HG03039 (cell line): Measurements from ENCODE around the gene KRTAP10-1.
"Not testable (repeated sequence)": the region's sequence is repeated elsewhere in the genome, so short reads cannot be mapped to it uniquely, and the experiment has no call there.

Source experiments
- ATAC-seq: cut with Tn5 transposase; IDR thresholded peaks from one replicate; pipeline ENCODE4 v1.9.1; 2021; ENCODE audit warnings: mild to moderate bottlenecking, moderate library complexity; ENCODE audit not compliant: unreplicated experiment

The KRTAP10-1 gene

DNA sequence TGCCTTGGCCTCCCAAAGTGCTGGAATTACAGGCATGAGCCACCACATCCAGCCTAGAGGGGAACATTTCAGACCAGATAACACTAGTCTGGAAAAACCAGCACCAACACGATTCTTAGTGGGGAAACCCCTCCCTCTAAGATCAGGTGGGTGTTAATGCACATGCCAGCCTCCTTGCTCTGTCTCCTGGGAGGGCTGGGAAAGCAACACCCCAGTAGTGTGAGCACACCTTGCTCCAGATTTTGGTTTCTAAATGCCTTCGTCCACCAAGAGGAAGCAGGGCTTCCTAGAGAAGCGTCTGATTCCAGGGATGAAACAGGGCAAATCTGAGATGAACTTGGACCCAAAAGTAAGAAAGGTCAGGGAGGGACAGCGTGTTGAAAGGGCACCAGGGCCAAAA is 31.3 kb upstream of the KRTAP10-1 start:
- no peak for ATAC-seq

- ATAC-seq: no peak
Measured at GRCh38 chr21:44569861-44570517, 30.0 kb upstream of the KRTAP10-1 start.

DNA sequence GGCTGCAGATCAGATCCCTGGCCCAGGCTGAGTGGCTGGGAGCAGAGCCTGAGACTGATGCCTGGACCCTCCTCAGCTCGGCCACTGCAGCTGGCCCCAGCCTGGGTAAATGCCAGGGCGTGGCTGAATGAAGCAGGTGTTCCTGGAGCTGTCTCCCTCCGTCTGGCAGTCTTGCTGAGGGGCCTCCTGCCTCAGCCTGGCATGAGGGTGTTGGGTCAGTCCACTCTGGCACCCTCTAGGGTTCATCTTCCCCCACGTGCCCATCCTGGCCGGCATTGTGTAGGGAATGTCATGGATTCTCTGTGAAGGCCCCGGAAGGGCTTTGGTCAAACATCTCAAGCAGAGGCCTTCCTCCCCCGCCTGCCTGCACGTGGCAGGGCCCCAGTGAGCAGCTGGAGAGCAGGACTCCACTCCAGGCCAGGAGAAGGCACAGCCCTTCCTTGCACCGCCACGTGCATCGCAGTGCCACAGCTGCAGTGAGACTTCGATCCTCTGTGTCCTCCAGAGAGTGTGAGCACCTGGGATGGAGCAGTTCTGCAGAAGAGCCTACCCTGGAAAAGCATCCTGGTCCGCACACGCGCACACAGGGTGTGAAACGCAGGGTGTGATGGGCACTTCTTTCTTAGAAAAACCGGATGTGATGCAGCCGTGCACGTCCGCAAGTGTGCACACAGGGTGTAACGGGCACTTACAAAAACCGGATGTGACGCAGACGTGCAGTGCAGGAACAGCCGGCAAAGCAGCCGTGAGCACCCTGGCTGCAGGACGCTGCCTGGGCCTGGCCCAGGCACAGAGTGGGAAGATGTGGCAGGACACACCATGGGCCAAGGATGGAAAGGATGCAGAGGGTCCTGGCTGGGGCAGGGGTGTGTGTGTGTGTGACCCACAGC is 28.9 kb upstream of the KRTAP10-1 start:
- ATAC-seq: no peak

- ATAC-seq: no peak
Measured at GRCh38 chr21:44568261-44568660, 28.3 kb upstream of the KRTAP10-1 start.

- ATAC-seq: no peak
Measured at GRCh38 chr21:44567481-44568171, 27.6 kb upstream of the KRTAP10-1 start.

- ATAC-seq: no peak
Measured at GRCh38 chr21:44566403-44566802, 26.4 kb upstream of the KRTAP10-1 start.

GRCh38 chr21:44564886-44565598 is 25.0 kb upstream of the KRTAP10-1 start:
- no peak for ATAC-seq

DNA sequence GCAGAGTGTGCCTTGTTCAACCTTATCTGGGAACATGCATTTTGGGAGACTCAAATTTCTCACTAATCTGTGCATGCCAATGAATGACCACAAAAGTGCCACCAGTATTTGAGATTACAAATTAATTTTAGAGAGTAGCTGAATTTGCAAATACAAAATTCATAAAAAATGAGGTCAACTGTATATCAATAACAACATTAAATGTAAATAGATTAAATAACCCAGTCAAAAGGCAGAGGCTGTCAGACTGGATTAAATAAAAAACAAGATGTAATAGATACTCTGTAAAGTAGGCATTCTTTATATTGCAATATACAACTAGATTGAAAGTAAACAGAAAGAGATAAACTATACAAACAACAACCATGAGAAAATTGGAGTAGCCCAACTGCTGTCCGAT is 24.1 kb upstream of the KRTAP10-1 start:
- ATAC-seq: no peak

GRCh38 chr21:44558695-44559094 is 18.7 kb upstream of the KRTAP10-1 start, which contains the start of gene KRTAP10-3:
TSS of gene KRTAP10-3 (minus strand) at chr21:44558795. CDS start at chr21:44558715, 80 bp downstream.
- ATAC-seq: no peak

GRCh38 chr21:44558329-44558675 is 18.3 kb upstream of the KRTAP10-1 start:
- ATAC-seq: not testable (repeated sequence)

- ATAC-seq: no peak
Measured at GRCh38 chr21:44557491-44558328, 17.7 kb upstream of the KRTAP10-1 start.

DNA sequence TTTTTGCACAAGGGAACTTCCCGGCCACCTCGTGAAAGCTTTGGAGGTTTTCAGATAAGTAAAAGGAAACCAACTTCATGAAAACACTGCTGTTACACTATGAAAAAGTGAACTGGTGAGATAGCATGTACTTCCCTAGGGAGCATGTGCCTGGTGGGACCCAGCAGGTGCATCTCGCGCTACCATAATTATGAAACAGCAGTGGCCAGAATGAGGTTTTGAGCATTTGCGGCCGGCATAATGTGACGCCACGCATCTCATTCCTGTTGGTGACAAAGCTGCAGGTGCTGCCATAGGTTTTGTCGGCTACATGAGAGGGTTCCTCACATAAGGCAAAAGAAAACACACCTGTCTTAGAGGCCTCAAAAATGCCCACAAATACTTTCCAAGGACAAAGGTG is 16.9 kb upstream of the KRTAP10-1 start:
- no peak for ATAC-seq

- no peak for ATAC-seq
Measured at GRCh38 chr21:44555200-44555875, 15.3 kb upstream of the KRTAP10-1 start.

DNA sequence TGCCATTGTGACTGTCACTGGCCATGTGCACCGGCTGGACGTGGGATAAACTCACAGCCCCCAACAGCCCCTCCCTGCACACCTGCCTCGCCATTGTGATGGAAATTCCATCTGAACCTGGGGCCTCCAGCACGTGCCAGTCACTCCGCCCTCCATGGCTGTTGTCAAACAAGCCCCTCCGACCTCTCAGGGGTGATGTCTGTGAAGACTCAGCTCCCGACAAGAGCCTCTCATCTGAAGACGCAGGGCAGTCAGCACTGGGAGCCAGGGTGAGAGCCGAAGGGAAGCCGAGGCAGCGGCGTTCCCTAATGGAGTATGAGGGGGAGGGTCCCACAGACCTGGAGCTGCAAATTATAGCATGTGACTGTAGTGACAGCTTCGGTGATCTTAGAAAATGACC is 12.7 kb upstream of the KRTAP10-1 start:
- ATAC-seq: no peak

GRCh38 chr21:44552136-44552535 is 12.1 kb upstream of the KRTAP10-1 start:
- no peak for ATAC-seq

DNA sequence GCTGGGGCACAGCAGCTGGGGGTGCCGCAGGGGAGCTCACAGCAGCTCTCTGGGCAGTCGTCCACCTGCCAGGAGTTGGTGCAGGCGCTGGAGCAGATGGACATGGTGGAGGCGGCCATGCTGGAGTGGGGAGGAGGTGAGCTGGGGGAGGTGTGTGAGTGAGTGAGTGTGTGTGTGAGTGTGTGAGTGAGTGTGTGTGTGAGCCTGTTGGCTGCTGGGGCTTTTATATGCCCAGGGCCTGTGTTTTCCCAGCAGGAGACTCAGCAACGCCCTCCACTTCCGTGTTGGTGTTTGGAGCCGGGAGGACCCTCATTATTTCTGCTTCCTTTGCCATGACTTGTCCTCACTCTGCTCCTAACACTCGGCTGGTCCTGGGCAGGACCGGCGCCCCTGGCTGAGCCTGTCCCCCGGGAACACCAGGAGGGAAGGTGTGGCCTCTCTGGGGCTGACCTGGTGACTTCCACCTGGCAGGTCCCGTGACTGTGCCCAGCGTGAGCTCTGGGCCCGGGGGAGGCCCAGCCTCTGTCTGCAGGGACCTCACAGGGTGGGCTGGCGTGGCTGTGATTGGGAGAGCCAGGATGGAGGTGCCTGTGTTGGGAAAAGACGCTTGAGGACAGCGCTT is 11.5 kb upstream of the KRTAP10-1 start, which contains the start of gene KRTAP10-2:
KRTAP10-2 (minus strand) TSS at position 166 of the 622 bp plus-strand sequence; CDS start at position 119, 47 bp downstream.
- no peak for ATAC-seq

- no peak for ATAC-seq
Measured at GRCh38 chr21:44550807-44551206, 10.8 kb upstream of the KRTAP10-1 start.

GRCh38 chr21:44550285-44550684 is 10.3 kb upstream of the KRTAP10-1 start:
- not testable (repeated sequence) for ATAC-seq
